Panc1 (cell line): ENCODE results near the gene FHOD1. TPM values are rescaled to one million over a fixed set of nuclear protein-coding genes. Genes with fewer than 3 reads are reported as not detected.

Experiments used
- ATAC-seq: fragments of 200-7000 bp; cut with Tn5 transposase; 2 replicates; pipeline ENCODE4 v1.9.1; 2020; ENCODE audit warnings: mild to moderate bottlenecking, moderate library complexity
- BruUV-seq: library from RNA; stranded (reverse); fragments of 400-500 nt; replicated peaks from 2 replicates; lab custom pipeline; 2021; lab: Mats Ljungman, UMichigan
- CTCF ChIA-PET: fragments of 300-600 bp; sonication (Branson Sonifier 250); formaldehyde crosslinking; loops from one replicate; lab custom pipeline; 2022; ENCODE audit warnings: antibody characterized with exemption; lab: Charles Lee
- POLR2A ChIA-PET: fragments of 300-600 bp; sonication (Branson Sonifier 250); formaldehyde crosslinking; loops from one replicate; lab custom pipeline; 2022; ENCODE audit warnings: antibody characterized with exemption; lab: Charles Lee
- DNase-seq: peaks from one replicate; pipeline ENCODE4 v3.0.0-alpha.2; 2010; ENCODE audit warnings: low read depth, low spot score
- H3K27ac ChIP-seq: 2 replicates; pipeline ENCODE4 v1.5.1; 2011; ENCODE audit warnings: mild to moderate bottlenecking, low read length, inconsistent platforms
- H3K27me3 ChIP-seq: fragments of 200-500 bp; sonication (Bioruptor generic); 2 replicates; pipeline ENCODE4 v1.6.0; 2014; ENCODE audit warnings: low read length, inconsistent platforms; ENCODE audit not compliant: control insufficient read depth, insufficient read depth
- H3K36me3 ChIP-seq: fragments of 200-500 bp; sonication (Bioruptor generic); 2 replicates; pipeline ENCODE4 v1.5.1; 2014; ENCODE audit warnings: inconsistent platforms, mild to moderate bottlenecking, low read length, moderate library complexity; ENCODE audit not compliant: control insufficient read depth, insufficient read depth
- H3K4me1 ChIP-seq: 2 replicates; pipeline ENCODE4 v1.5.1; 2011; ENCODE audit warnings: inconsistent platforms, mild to moderate bottlenecking, low read length, moderate library complexity; ENCODE audit not compliant: control insufficient read depth, insufficient read depth
- H3K4me3 ChIP-seq, 2 experiments: 2 replicates each; pipeline ENCODE4 v1.5.1; 2011 to 2012; ENCODE audit warnings: low read depth in 2 of 2, low read length in 2 of 2, mild to moderate bottlenecking in 2 of 2, inconsistent platforms in 1 of 2, moderate library complexity in 1 of 2
- H3K9me3 ChIP-seq: fragments of 200-500 bp; sonication (Bioruptor generic); 2 replicates; pipeline ENCODE4 v1.5.1; 2014; ENCODE audit warnings: low read depth, mild to moderate bottlenecking, inconsistent platforms, low read length, moderate library complexity; ENCODE audit not compliant: control insufficient read depth, insufficient read depth
- CTCF ChIP-seq: fragments of 450-650 bp; IDR thresholded peaks from 2 replicates; pipeline ENCODE4 v1.5.1; 2017; ENCODE audit warnings: mild to moderate bottlenecking
- POLR2AphosphoS5 ChIP-seq: IDR thresholded peaks from 2 replicates; pipeline ENCODE4 v1.6.1; 2012; ENCODE audit warnings: mild to moderate bottlenecking, low read depth, low read length, moderate library complexity
- REST ChIP-seq, 2 experiments: IDR thresholded peaks; 2 replicates each; pipeline ENCODE4 v1.6.1; 2011 to 2012; ENCODE audit warnings: low read depth in 2 of 2, control low read depth in 1 of 2, low read length in 1 of 2, mild to moderate bottlenecking in 1 of 2, moderate library complexity in 1 of 2; ENCODE audit not compliant: insufficient read depth in 1 of 2
- SIN3A ChIP-seq: IDR thresholded peaks from 2 replicates; pipeline ENCODE4 v1.6.1; 2012; ENCODE audit warnings: low read depth, mild to moderate bottlenecking, low read length, moderate library complexity, borderline replicate concordance; ENCODE audit not compliant: insufficient read depth
- TCF7L2 ChIP-seq: IDR thresholded peaks from 2 replicates; pipeline ENCODE4 v1.6.1; 2011; ENCODE audit warnings: mild to moderate bottlenecking, low read depth, low read length, inconsistent platforms
- in situ Hi-C: cut with HindIII; loops from 2 replicates; pipeline ENCODE4 v1.10.0; 2016; ENCODE audit warnings: low sequenced_read_pairs, low pct_unique_long_range_greater_than_20kb
- intact Hi-C: fragments of 100-400 bp; cut with micrococcal nuclease; formaldehyde crosslinking; loops from one replicate; pipeline ENCODE4 v1.10.0; 2022; ENCODE audit not compliant: unreplicated experiment
- total RNA-seq: library from RNA; stranded (reverse); gene quantifications from one replicate; pipeline ENCODE4 v1.2.1, GENCODE V29; 2021; ENCODE audit not compliant: unreplicated experiment

FHOD1 gene
- total RNA-seq, 1 experiment from 2014 or later: 9.3 TPM

GRCh38 chr16:67211674-67212073, 35.6 kb downstream of the FHOD1 start:
- no peak for TF ChIP-seq SIN3A
- no peak for TF ChIP-seq CTCF
- no peak for TF ChIP-seq REST (IDR thresholded peaks at IDR 0.05; ENCODE audit: insufficient read depth in 1 of 2, low read depth in 2 of 2, low read length in 1 of 2)
- TF ChIP-seq POLR2AphosphoS5: no peak
- no peak for TF ChIP-seq TCF7L2
- DNase-seq (no peak), ATAC-seq (no peak)
- H3K4me1 ChIP-seq: peaks cover 12% of the 10 kb centered on the region
- H3K27ac ChIP-seq: no peak overlapping the region
- H3K27me3 ChIP-seq: no peaks in the 10 kb centered on the region
- ChIA-PET CTCF (no interaction called here), POLR2A (no interaction called here)
- in situ Hi-C loops (no loop called here), intact Hi-C loops (no loop called here)
- no peaks in the 10 kb centered on the region for H3K36me3 ChIP-seq
- BruUV-seq: no TSS peak
- H3K9me3 ChIP-seq: no peaks in the 10 kb centered on the region
- no peak overlapping the region for H3K4me3 ChIP-seq

DNA sequence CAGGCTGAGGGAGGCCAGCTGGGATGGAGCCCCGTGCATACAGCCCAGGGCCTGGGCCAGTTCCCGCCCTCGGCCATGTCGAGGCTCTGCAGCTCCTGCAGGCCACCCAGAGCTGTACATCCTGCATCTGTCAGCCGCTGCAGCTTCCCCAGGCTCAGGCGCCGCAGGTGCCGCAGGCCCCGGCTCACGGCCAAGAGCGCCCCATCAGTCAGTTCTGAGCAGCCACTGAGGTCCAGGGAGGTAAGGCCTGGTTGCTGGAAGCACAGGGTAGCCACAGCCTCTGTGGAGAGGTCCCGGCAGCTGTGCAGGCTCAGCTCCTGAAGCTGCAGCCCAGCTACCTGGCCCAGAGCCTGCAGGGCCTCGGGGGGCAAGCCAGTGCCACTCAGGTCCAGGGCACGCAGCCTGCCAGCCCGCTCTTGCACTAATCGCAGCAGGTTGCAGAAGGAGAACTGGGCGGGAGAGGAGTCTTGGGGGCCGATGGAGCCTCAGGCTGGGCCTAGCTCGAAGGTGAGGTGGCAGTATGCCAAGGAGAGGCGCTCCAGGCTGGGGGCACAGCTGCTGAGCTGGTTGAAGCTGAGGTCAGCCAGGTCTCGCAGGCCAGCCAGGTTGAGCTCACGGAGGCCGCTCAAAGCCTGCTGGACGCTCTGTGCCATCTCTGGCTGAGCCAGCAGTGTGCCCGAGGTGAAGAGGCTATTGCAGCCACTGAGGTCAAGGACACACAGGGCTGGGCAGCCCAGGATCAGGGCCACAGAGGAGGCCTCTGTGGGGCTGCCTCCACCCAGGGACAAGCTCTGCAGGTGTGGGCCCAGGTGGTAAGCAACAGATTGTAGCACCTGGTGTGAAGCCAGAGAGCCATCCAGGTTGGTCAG, 37.0 kb downstream of the FHOD1 start:
- peaks cover 18% of the 10 kb centered on the region for H3K4me1 ChIP-seq
- no peaks in the 10 kb centered on the region for H3K36me3 ChIP-seq
- intact Hi-C loops: no loop called here
- no peak for ATAC-seq
- H3K27me3 ChIP-seq: no peaks in the 10 kb centered on the region
- TF ChIP-seq SIN3A (no peak), TCF7L2 (no peak), REST (IDR thresholded peaks at IDR 0.05; ENCODE audit: insufficient read depth in 1 of 2, low read depth in 2 of 2, low read length in 1 of 2) (no peak), CTCF (no peak), POLR2AphosphoS5 (no peak)
- CTCF ChIA-PET: no interaction called here
- H3K4me3 ChIP-seq: no peak overlapping the region
- DNase-seq: no peak
- H3K9me3 ChIP-seq: no peaks in the 10 kb centered on the region
- no peak overlapping the region for H3K27ac ChIP-seq
- BruUV-seq: no TSS peak
- in situ Hi-C loops: no loop called here
- POLR2A ChIA-PET: interaction anchor here (0.6 kb wide), 1 partner anchor 122 kb away, joined by 3 read pairs; no protein-coding TSS in a partner anchor
